ENCODE data around the gene FMOD.

The FMOD gene

GRCh38 chr1:203364094-203364801, 13.3 kb upstream of the FMOD start:
- no peak overlapping the region for H3K4me3 ChIP-seq (ENCODE audit: control insufficient read depth, low read depth, low read length)
- DNase-seq (ENCODE audit: low read depth) = no peak
- no peak for TF ChIP-seq CTCF (conservative IDR thresholded peaks at IDR 0.05; ENCODE audit: control insufficient read depth, insufficient read depth, low read depth, low read length)

- no peak for TF ChIP-seq CTCF (conservative IDR thresholded peaks at IDR 0.05; ENCODE audit: control insufficient read depth, insufficient read depth, low read depth, low read length)
- no peak for DNase-seq (ENCODE audit: low read depth)
- H3K4me3 ChIP-seq (ENCODE audit: control insufficient read depth, low read depth, low read length) = no peak overlapping the region
These were observed 11.8 kb upstream of the FMOD start for GRCh38 chr1:203362720-203363025.

GRCh38 chr1:203361945-203362719, 11.2 kb upstream of the FMOD start:
- no peak for TF ChIP-seq CTCF (conservative IDR thresholded peaks at IDR 0.05; ENCODE audit: control insufficient read depth, insufficient read depth, low read depth, low read length)
- peak; percentile 52 for DNase-seq (ENCODE audit: low read depth)

GRCh38 chr1:203360547-203361185, 9.7 kb upstream of the FMOD start:
- no peak for TF ChIP-seq CTCF (conservative IDR thresholded peaks at IDR 0.05; ENCODE audit: control insufficient read depth, insufficient read depth, low read depth, low read length)
- DNase-seq (ENCODE audit: low read depth) = no peak
- no peak overlapping the region for H3K4me3 ChIP-seq (ENCODE audit: control insufficient read depth, low read depth, low read length)

More at GRCh38 chr1:203361945-203362719, 11.2 kb upstream of the FMOD start:
- no peak overlapping the region for H3K4me3 ChIP-seq (ENCODE audit: control insufficient read depth, low read depth, low read length)

- no peak for TF ChIP-seq CTCF (conservative IDR thresholded peaks at IDR 0.05; ENCODE audit: control insufficient read depth, insufficient read depth, low read depth, low read length)
- peak; percentile 60 for DNase-seq (ENCODE audit: low read depth)
- H3K4me3 ChIP-seq (ENCODE audit: control insufficient read depth, low read depth, low read length) = no peak overlapping the region
These were observed 8.2 kb upstream of the FMOD start for GRCh38 chr1:203359010-203359571.

GRCh38 chr1:203354246-203354645, 3.3 kb upstream of the FMOD start:
- TF ChIP-seq CTCF (conservative IDR thresholded peaks at IDR 0.05; ENCODE audit: control insufficient read depth, insufficient read depth, low read depth, low read length) = no peak
- DNase-seq (ENCODE audit: low read depth) = peak; percentile 71
- H3K4me3 ChIP-seq (ENCODE audit: control insufficient read depth, low read depth, low read length) = no peak overlapping the region
